Coronary artery (tissue), 2 donors: Measurements from ENCODE around the gene DGKZ.

Experiments
- DNase-seq: peaks from one replicate; pipeline ENCODE4 v3.0.0-alpha.2; 2017; ENCODE audit warnings: low spot score
- H3K27ac ChIP-seq, 2 donors: fragments of 200-600 bp; sonication (generic); one replicate each; pipeline ENCODE4 v1.5.1; 2016 to 2019
- H3K4me3 ChIP-seq: fragments of 200-600 bp; sonication (generic); 2 replicates; pipeline ENCODE4 v1.5.1; 2016; ENCODE audit warnings: mild to moderate bottlenecking, moderate library complexity
- CTCF ChIP-seq: fragments of 200-600 bp; sonication (generic); IDR thresholded peaks from one replicate; pipeline ENCODE4 v1.5.1; 2019; ENCODE audit warnings: antibody characterized with exemption

Gene DGKZ

GRCh38 chr11:46326813-46327416 lies 20.3 kb upstream of the DGKZ start:
- TF ChIP-seq CTCF: no peak
- no peak for DNase-seq
- no peak overlapping the region for H3K27ac ChIP-seq
- no peak overlapping the region for H3K4me3 ChIP-seq

- no peak for TF ChIP-seq CTCF
- H3K4me3 ChIP-seq: no peak overlapping the region
- no peak for DNase-seq
- H3K27ac ChIP-seq: no peak overlapping the region
Observed at GRCh38 chr11:46327829-46328228, 19.4 kb upstream of the DGKZ start.

- Histone ChIP-seq H3K27ac (no peak overlapping the region), H3K4me3 (no peak overlapping the region)
- DNase-seq: no peak
- no peak for TF ChIP-seq CTCF
Observed at GRCh38 chr11:46330154-46330553, 17.1 kb upstream of the DGKZ start.

GRCh38 chr11:46330563-46331281 lies 16.5 kb upstream of the DGKZ start:
- TF ChIP-seq CTCF: no peak
- Histone ChIP-seq H3K4me3 (no peak overlapping the region), H3K27ac (no peak overlapping the region)
- DNase-seq: no peak

- TF ChIP-seq CTCF: no peak
- Histone ChIP-seq H3K27ac (no peak overlapping the region), H3K4me3 (no peak overlapping the region)
- no peak for DNase-seq
Observed at GRCh38 chr11:46331282-46331984, 15.8 kb upstream of the DGKZ start.

- no peak for TF ChIP-seq CTCF
- H3K4me3 ChIP-seq: peak overlapping the region; percentile 67
- DNase-seq: no peak
- H3K27ac ChIP-seq: no peak overlapping the region
Observed at GRCh38 chr11:46332093-46332567, 15.1 kb upstream of the DGKZ start.
